B cell (primary cell): Measurements from ENCODE around the gene MAP3K5. TPM values are rescaled to one million over a fixed set of nuclear protein-coding genes. Genes with fewer than 3 reads are reported as not detected.

Source experiments
- ATAC-seq: fragments of 200-7000 bp; cut with Tn5 transposase; one replicate; pipeline ENCODE4 v1.10.0; 2021; ENCODE audit warnings: low read depth, mild to moderate bottlenecking, moderate number of reproducible peaks, moderate library complexity
- CTCF ChIA-PET: fragments of 350-600 bp; sonication (Branson Sonifier 250); formaldehyde crosslinking; loops from one replicate; lab custom pipeline; 2021; ENCODE audit warnings: antibody characterized with exemption, inconsistent platforms; lab: Charles Lee
- POLR2A ChIA-PET: fragments of 350-600 bp; sonication (Branson Sonifier 250); formaldehyde crosslinking; loops from one replicate; lab custom pipeline; 2021; ENCODE audit warnings: antibody characterized with exemption; lab: Charles Lee
- DNase-seq: peaks from one replicate; pipeline ENCODE4 v3.0.0; 2013
- H2AFZ ChIP-seq: 2 replicates; pipeline ENCODE4 v1.6.1; 2012; ENCODE audit warnings: mild to moderate bottlenecking, low read depth, low read length; ENCODE audit not compliant: insufficient read depth, poor library complexity, severe bottlenecking
- H3K27ac ChIP-seq, 2 donors: 1 replicate in 1 of 2; 2 replicates in 1 of 2; pipeline ENCODE4 v1.5.1; 2012 to 2013; ENCODE audit warnings: low read length in 2 of 2, mild to moderate bottlenecking in 2 of 2, moderate library complexity in 1 of 2
- H3K27me3 ChIP-seq, 4 experiments: fragments of 200-600 bp in 1 of 4; sonication (generic) in 1 of 4; replicated peaks in 1 of 4; 1 replicate in 2 of 4; 2 replicates in 2 of 4; pipeline versions ENCODE4 v1.6.1 to v1.7.0; 2013 to 2016; ENCODE audit warnings: low read length in 3 of 4, mild to moderate bottlenecking in 2 of 4, mixed read lengths in 1 of 4, moderate library complexity in 1 of 4; ENCODE audit not compliant: insufficient read depth in 4 of 4, control insufficient read depth in 3 of 4; ENCODE audit errors: control extremely low read depth in 1 of 4
- H3K36me3 ChIP-seq, 2 experiments: replicated peaks in 1 of 2; 1 replicate in 1 of 2; 2 replicates in 1 of 2; pipeline versions ENCODE4 v1.6.1 to v1.7.1; 2013; ENCODE audit warnings: low read length in 1 of 2; ENCODE audit not compliant: insufficient read depth in 2 of 2, control insufficient read depth in 1 of 2; ENCODE audit errors: control extremely low read depth in 1 of 2, extremely low read depth in 1 of 2
- H3K4me1 ChIP-seq, 2 donors: fragments of 200-600 bp in 1 of 2; sonication (generic) in 1 of 2; 1 replicate in 1 of 2; 2 replicates in 1 of 2; pipeline versions ENCODE4 v1.5.1 to v1.6.1; 2013 to 2017; ENCODE audit warnings: low read length in 2 of 2; ENCODE audit not compliant: control insufficient read depth in 2 of 2, insufficient read depth in 2 of 2
- H3K4me2 ChIP-seq: replicated peaks from 2 replicates; pipeline ENCODE3; 2012; ENCODE audit warnings: mild to moderate bottlenecking, low read depth, low read length; ENCODE audit not compliant: poor library complexity, severe bottlenecking
- H3K4me3 ChIP-seq, 5 experiments: fragments of 200-600 bp in 1 of 5; sonication (generic) in 1 of 5; 1 replicate in 3 of 5; 2 replicates in 2 of 5; pipeline versions ENCODE4 v1.5.1 to v1.7.0; 2011 to 2016; ENCODE audit warnings: low read length in 4 of 5, mild to moderate bottlenecking in 4 of 5, low read depth in 2 of 5, control low read depth in 1 of 5, moderate library complexity in 1 of 5; ENCODE audit not compliant: insufficient read depth in 1 of 5; ENCODE audit errors: control extremely low read depth in 1 of 5, extremely low read depth in 1 of 5
- H3K79me2 ChIP-seq: fragments of 200-600 bp; sonication (generic); one replicate; pipeline ENCODE4 v1.6.0; 2016; ENCODE audit warnings: low read length; ENCODE audit not compliant: control insufficient read depth, insufficient read depth
- H3K9ac ChIP-seq: fragments of 200-600 bp; sonication (generic); 2 replicates; pipeline ENCODE4 v1.6.1; 2017; ENCODE audit warnings: mild to moderate bottlenecking, low read length, moderate library complexity
- H3K9me3 ChIP-seq, 3 donors: one replicate each; pipeline versions ENCODE4 v1.6.1 to v1.7.1; 2013; ENCODE audit warnings: low read length in 2 of 3; ENCODE audit not compliant: control insufficient read depth in 2 of 3, insufficient read depth in 1 of 3; ENCODE audit errors: control extremely low read depth in 1 of 3
- H4K20me1 ChIP-seq: 2 replicates; pipeline ENCODE4 v1.6.0; 2012; ENCODE audit warnings: mild to moderate bottlenecking, low read length; ENCODE audit not compliant: insufficient read depth, control insufficient read depth, poor library complexity, severe bottlenecking
- H3K27ac Mint-ChIP-seq: one replicate; pipeline ENCODE4 v1.8.0; 2021; ENCODE audit warnings: mixed read lengths
- H3K27me3 Mint-ChIP-seq: one replicate; pipeline ENCODE4 v1.8.0; 2021; ENCODE audit warnings: mixed read lengths
- H3K4me1 Mint-ChIP-seq: one replicate; pipeline ENCODE4 v1.8.0; 2021; ENCODE audit warnings: mixed read lengths
- H3K4me3 Mint-ChIP-seq: one replicate; pipeline ENCODE4 v1.8.0; 2021; ENCODE audit warnings: mixed read lengths
- H3K9me3 Mint-ChIP-seq: one replicate; pipeline ENCODE4 v1.8.0; 2022; ENCODE audit warnings: mixed read lengths; ENCODE audit not compliant: insufficient read depth
- CTCF ChIP-seq: fragments of 200-600 bp; IDR thresholded peaks from one replicate; pipeline ENCODE4 v1.8.0; 2022; ENCODE audit warnings: antibody characterized with exemption, mild to moderate bottlenecking
- EZH2 ChIP-seq: IDR thresholded peaks from 2 replicates; pipeline ENCODE4 v1.6.1; 2012; ENCODE audit warnings: borderline replicate concordance, low read depth, mild to moderate bottlenecking, moderate library complexity, low read length; ENCODE audit not compliant: insufficient read depth, poor library complexity, severe bottlenecking
- WGBS: methylation state at CpG from one replicate; pipeline ENCODE4 v1.1.5; 2013; ENCODE audit warnings: missing lambda C conversion rate; ENCODE audit not compliant: insufficient coverage; 5-methylcytosine and 5-hydroxymethylcytosine counted together
- intact Hi-C: fragments of 100-400 bp; cut with micrococcal nuclease; formaldehyde crosslinking; loops from one replicate; pipeline ENCODE4 v1.10.0; 2022
- polyA plus RNA-seq: library from polyadenylated mRNA; depleted of rRNA; stranded (reverse); fragments of >200 nt; gene quantifications from 2 replicates; pipeline ENCODE4 v1.2.3, GENCODE V29; 2012
- total RNA-seq, 2 donors: library from RNA; stranded (reverse); fragments of 120-200 nt in 1 of 2; gene quantifications; 1 replicate in 1 of 2; 2 replicates in 1 of 2; pipeline versions ENCODE4 v1.2.3 to v1.2.4, GENCODE V29; 2013 to 2022

Gene MAP3K5
- total and polyA plus RNA-seq, 2 donors (not counting 1 experiment from before 2014, with no cell fraction given) = 5.7 to 34.1 TPM

DNA sequence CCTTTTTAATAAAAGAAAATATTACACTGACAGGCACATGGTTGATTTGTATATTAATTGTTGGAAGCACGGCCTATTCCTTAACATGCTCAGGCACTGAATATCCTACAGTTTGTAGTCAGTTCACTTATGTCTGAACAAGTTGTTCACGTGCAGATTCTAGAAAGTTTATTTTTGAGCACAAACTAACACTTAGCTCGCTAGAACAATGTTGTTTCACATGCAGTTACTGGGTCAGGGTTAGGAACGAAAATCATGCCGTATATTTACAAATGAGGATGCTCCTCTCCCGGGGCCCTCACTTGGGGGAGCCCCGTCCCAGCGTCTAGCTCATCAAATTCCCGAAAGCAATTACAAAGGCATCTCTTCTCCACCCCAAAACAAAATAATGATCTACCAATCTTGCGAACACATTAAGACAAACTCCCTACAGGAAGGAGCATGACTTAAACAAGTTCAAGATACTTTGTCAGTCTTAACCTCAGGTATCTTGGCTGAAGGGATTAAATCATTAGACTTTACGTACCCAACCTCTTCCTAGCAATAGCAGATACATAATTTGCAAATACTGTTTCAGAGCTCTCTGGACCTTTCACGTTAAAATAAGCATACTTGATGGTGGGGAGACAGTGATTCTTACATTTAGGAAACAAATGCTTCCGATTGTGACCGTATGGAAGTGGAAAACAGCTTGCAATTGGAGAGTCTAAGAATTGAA is 243.5 kb downstream of the MAP3K5 start:
- peak; percentile 17 for DNase-seq
- ChIA-PET CTCF (no interaction called here), POLR2A (no interaction called here)
- intact Hi-C loops = no loop called here
- TF ChIP-seq EZH2 (no peak), CTCF (no peak)
- no peak for ATAC-seq
- H3K36me3 ChIP-seq = no peaks in the 10 kb centered on the region
- Mint-ChIP-seq H3K27ac (no peak overlapping the region), H3K27me3 (peaks cover 45% of the 10 kb centered on the region), H3K4me3 (peak overlapping the region; percentile 66), H3K4me1 (peaks cover 16% of the 10 kb centered on the region), H3K9me3 (no peaks in the 10 kb centered on the region)
- H3K27ac ChIP-seq = no peak overlapping the region
- no peaks in the 10 kb centered on the region for H3K9me3 ChIP-seq
- peaks cover 10 to 17% of the 10 kb centered on the region in 2 donors for H3K4me1 ChIP-seq
- H3K27me3 ChIP-seq = peaks cover 0 to 27% (median 24%) of the 10 kb centered on the region in 4 experiments
- H3K79me2 ChIP-seq = no peaks in the 10 kb centered on the region
- H2AFZ ChIP-seq = no peak overlapping the region
- H4K20me1 ChIP-seq = no peaks in the 10 kb centered on the region
- H3K9ac ChIP-seq = no peak overlapping the region
- no peak overlapping the region for H3K4me2 ChIP-seq
- H3K4me3 ChIP-seq = no peak overlapping the region
- WGBS = 92% methylated on average over 11 of the region's 14 CpGs

- Histone ChIP-seq H3K27me3 (peaks cover 0 to 28% (median 25%) of the 10 kb centered on the region in 4 experiments), H2AFZ (no peak overlapping the region), H3K9me3 (no peaks in the 10 kb centered on the region), H3K9ac (no peak overlapping the region), H3K36me3 (no peaks in the 10 kb centered on the region), H3K4me3 (no peak overlapping the region), H3K79me2 (no peaks in the 10 kb centered on the region), H3K4me2 (no peak overlapping the region), H3K4me1 (peaks cover 10 to 17% of the 10 kb centered on the region in 2 donors), H3K27ac (no peak overlapping the region), H4K20me1 (no peaks in the 10 kb centered on the region)
- DNase-seq (no peak), ATAC-seq (no peak)
- H3K27me3 Mint-ChIP-seq = peaks cover 52% of the 10 kb centered on the region
- intact Hi-C loops = no loop called here
- TF ChIP-seq CTCF (no peak), EZH2 (no peak)
- WGBS = no CpG with 5 or more reads among the region's 1 CpG
- ChIA-PET CTCF (interaction anchor here (1.1 kb wide), 1 partner anchor 245 kb away, joined by 3 read pairs; the partner anchor contains the start of gene MAP3K5), POLR2A (no interaction called here)
- H3K4me3 Mint-ChIP-seq = no peak overlapping the region
- no peak overlapping the region for H3K27ac Mint-ChIP-seq
- peaks cover 16% of the 10 kb centered on the region for H3K4me1 Mint-ChIP-seq
- no peaks in the 10 kb centered on the region for H3K9me3 Mint-ChIP-seq
Observed at GRCh38 chr6:136547871-136548270, 244.4 kb downstream of the MAP3K5 start.
